Tongue (tissue), 2 donors: Measurements from ENCODE around the gene TARS1. TPM values are rescaled to one million over a fixed set of nuclear protein-coding genes. Genes with fewer than 3 reads are reported as not detected.

Source experiments
- DNase-seq: peaks from one replicate; pipeline ENCODE4 v3.0.0-alpha.2; 2015
- total RNA-seq: library from RNA; depleted of rRNA; stranded (reverse); fragments of >200 nt; gene quantifications from one replicate; pipeline ENCODE4 v1.2.3, GENCODE V29; 2014

The TARS1 gene
- total RNA-seq, 1 donor from 2014 or later = 112 TPM

GRCh38 chr5:33439905-33440481, 772 bp upstream of the TARS1 start:
- DNase-seq = no peak

DNA sequence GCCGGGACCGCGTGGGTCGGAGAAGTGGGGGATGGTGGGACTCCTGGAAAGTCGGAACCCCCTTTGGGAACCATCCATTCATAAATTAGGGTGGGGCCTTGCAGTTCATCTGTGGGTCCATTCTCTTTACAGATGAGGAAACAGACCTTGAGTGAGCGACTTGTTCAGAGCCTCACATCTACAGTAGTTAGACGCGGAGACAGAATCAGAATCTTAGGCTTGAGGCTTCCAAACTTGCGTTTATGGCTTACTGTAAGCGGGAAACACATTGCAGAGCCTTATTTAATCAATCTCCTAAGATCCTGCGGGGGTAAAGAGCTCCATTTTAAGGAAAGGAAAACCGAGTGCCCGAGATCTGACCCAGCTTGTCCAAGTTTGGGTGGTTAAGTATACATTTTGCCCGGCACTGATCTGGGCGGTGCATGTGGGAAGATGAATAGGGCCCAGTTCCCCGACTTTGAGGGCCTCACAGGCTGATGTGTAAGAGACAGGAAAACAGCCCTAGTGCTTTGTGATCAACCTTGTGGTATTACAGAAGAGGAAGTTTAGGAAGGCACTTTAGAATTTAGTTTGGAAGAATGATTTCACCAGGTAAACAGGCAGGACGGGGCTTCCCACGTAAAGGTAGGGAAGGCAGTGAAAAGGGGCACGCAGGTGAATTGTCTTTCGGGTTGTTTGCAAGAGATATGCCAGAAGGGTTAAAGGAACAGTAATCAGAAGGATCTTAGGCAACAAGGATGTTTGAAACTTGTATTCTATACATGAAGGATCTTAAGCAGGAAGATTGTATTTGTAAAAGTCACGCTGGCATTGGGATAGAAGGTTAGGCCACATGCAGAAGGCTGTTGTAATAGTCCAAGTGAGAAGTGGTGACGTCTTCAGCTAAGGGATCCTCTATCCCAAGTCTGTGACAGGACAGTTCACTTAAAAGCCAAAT, 744 bp downstream of the TARS1 start:
- DNase-seq = peak; percentile 54

DNA sequence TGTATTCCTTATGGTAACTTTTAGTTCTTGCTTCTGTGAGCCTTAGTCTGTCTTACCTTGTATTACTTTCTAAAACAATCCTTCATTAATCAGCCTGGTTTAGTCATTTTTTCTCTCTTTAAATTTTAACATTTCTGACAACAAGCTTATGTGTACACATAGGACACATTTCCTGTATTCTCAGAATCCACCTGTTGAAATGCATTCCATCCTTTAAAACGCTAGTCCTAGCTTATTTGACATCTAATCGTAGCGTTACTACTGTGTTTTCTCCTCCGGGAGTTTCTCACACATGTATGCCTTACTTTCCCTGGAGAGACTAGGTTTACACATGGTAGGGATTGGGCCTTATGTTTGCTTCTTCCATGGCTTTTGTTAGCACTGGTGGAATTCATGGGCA, 3.8 kb downstream of the TARS1 start:
- no peak for DNase-seq

GRCh38 chr5:33445798-33446197, 5.0 kb downstream of the TARS1 start:
- DNase-seq = no peak

GRCh38 chr5:33448118-33448517, 7.4 kb downstream of the TARS1 start:
- DNase-seq = no peak

DNA sequence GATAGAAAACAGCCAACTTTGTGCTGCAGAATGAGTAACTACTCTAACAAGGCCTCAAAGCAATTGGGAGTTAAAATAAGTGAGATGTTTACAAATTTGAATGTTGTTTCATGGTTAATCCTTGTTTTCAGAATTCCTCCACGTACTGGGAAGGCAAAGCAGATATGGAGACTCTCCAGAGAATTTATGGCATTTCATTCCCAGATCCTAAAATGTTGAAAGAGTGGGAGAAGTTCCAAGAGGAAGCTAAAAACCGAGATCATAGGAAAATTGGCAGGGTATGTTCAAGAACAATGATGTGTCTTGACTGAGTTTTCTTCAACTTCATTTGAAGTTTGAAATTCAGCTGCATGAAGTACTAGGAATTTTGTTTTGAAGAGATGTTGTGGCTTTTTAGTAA, 16.4 kb downstream of the TARS1 start:
- no peak for DNase-seq

GRCh38 chr5:33457817-33458216, 17.1 kb downstream of the TARS1 start:
- DNase-seq = no peak

GRCh38 chr5:33460210-33460609, 19.4 kb downstream of the TARS1 start:
- no peak for DNase-seq

DNA sequence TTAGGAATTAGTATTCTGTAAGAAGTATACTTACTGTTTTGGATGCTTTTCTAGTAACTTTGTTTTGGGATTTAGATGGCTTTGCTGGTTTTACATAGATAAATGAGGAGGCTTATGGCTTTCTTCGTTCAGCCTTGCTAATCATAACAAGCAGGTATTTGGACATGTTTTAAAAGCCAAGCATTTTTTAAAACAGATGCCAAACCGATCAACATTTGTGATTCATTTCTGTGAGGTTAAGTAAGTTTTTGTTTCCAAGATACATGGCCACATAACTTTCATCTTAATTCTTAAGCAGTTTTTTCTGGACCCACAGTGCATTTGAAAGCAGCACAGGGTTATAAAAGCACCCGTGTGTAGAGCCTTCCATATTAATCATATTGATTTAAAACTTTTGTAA, 21.7 kb downstream of the TARS1 start:
- no peak for DNase-seq

- no peak for DNase-seq
These were observed 24.4 kb downstream of the TARS1 start for GRCh38 chr5:33465120-33465519.

DNA sequence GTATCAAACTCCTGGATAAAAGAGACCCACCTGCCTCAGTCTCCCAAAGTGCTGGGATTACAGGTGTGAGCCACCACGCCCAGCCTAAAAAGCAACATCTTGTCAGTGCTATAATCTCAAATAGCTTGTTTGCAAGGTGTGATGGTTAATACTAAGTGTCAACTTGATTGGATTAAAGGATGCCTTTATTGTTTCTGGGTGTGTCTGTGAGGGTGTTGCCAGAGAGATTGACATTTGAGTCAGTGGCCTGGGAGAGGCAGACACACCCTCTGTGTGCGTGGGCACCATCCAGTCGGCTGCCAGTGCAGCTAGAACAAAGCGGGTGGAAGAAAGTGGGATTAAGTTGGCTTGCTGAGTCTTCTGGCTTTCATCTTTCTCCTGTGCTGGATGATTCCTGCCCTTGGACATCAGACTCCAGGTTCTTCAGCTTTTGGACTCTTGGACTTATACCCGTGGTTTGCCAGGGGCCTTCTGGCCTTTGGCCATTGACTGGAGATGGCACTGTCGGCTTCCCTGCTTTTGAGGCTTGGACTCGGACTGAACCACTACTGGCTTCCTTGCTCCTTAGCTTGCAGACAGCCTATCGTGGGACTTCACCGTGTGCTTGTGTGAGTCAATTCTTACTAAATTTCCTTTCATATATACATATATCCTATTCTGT, 28.1 kb downstream of the TARS1 start:
- no peak for DNase-seq

GRCh38 chr5:33470544-33470943, 29.8 kb downstream of the TARS1 start:
- DNase-seq = peak; percentile 62

GRCh38 chr5:33472805-33473409, 32.1 kb downstream of the TARS1 start:
- DNase-seq = no peak

DNA sequence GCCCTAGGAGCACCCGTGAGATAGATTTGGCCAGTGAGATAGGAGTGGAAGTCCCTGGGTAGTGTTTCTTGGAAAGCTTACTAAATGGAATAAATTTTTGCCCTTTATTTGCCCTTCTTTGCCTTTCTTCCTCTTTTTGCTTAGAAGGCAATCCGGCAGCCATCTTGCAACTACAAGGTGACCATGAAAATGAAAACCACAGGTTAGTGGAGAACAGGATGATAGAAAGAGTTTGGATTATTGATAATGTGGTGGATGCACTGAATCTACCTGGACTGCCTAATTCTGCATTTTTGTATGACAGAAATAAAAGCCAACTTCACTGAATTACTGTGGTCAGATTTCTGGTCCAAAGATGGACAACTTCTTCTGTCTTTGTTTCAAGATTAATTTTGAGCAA, 33.2 kb downstream of the TARS1 start:
- DNase-seq = no peak

- no peak for DNase-seq
These were observed 34.2 kb downstream of the TARS1 start for GRCh38 chr5:33474931-33475499.

DNA sequence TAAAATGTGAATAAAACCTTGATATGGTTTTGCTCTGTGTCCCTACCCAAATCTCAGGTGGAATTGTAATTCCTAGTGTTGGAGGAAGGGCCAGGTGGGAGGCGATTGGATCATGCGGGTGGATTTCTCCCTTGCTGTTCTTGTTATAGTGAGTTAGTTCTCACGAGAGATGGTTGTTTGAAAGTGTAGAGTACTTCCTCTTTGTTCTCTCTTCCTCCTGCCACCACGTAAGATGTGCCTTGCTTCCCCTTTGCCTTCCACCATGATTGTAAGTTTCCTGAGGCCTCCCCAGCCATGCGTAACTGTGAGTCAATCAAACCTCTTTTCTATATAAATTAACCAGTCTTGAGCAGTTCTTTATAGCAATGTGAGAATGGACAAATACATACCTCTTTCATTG, 34.9 kb downstream of the TARS1 start:
- no peak for DNase-seq

DNA sequence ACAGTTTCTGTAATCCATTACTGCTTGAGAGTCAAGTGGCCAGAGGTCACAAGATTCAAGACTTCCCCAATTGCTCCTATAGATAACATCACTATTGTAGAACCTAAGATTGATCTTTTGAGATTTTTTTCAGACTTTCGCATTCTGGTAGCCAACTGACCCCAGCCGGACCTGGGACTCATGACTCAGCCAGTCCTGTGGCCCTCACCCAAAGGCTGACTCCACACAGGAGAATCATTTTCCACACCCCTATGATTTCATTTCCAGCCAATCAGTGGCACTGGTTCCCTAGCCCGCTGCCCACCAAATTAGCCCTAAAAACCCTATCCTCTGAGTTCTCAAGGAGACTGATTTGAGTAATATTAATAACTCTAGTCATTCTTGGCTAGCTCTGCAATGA, 36.2 kb downstream of the TARS1 start:
- DNase-seq = no peak

DNA sequence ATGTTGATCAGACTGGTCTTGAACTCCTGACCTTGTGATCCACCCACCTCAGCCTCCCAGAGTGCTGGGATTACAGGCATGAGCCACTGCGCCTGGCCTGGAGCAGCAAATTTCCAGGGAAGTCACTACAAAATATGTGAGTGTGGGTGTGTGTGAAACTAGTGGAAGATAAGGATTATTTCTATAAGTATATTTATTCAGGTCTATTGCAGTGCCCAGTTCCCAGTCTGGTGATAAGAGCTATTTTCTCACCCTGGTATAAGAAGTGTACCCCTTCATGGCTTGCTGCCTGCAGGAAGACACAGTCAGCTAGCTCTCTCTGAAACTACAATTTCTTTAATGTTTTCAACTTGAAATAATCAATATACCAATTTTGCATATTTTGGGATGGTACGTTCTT, 37.1 kb downstream of the TARS1 start:
- no peak for DNase-seq

- DNase-seq = no peak
These were observed 38.5 kb downstream of the TARS1 start for GRCh38 chr5:33479311-33479710.

GRCh38 chr5:33480876-33481275, 40.1 kb downstream of the TARS1 start:
- no peak for DNase-seq

DNA sequence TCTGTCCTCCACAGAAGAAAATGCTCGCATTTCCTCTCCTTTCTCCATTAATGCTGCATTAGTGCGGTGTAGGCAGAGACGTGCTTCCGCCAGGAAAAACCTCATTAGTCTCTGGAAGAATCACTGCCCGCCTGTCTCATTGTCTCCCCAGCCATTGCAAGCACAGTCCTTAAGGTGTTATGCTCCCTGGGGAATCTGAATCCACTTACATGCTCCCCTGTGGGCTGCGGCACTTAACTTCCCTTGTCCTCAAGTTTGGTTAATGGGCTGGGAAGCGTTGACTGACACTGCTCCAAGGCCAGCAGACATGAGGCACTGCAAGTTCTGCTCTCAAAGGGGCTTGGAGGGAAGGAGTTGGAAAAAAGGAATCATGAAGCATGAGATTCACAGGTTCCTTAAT, 41.6 kb downstream of the TARS1 start:
- no peak for DNase-seq

GRCh38 chr5:33487236-33487635, 46.5 kb downstream of the TARS1 start:
- DNase-seq = no peak
